GM18517 (cell line): Measurements from ENCODE around the gene ZEB1.
"Not testable (repeated sequence)": the region's sequence is repeated elsewhere in the genome, so short reads cannot be mapped to it uniquely, and the experiment has no call there.

Experiments
- ATAC-seq: cut with Tn5 transposase; IDR thresholded peaks from one replicate; pipeline ENCODE4 v1.9.1; 2021; ENCODE audit warnings: mild to moderate bottlenecking, moderate library complexity; ENCODE audit not compliant: unreplicated experiment

Gene ZEB1

GRCh38 chr10:31419394-31420063, 100.5 kb downstream of the ZEB1 start:
- ATAC-seq, result no peak

- ATAC-seq, result no peak
Measured at GRCh38 chr10:31421322-31421721, 102.3 kb downstream of the ZEB1 start.

- no peak for ATAC-seq
Measured at GRCh38 chr10:31422634-31423033, 103.6 kb downstream of the ZEB1 start.

GRCh38 chr10:31424473-31424872, 105.5 kb downstream of the ZEB1 start:
- no peak for ATAC-seq

DNA sequence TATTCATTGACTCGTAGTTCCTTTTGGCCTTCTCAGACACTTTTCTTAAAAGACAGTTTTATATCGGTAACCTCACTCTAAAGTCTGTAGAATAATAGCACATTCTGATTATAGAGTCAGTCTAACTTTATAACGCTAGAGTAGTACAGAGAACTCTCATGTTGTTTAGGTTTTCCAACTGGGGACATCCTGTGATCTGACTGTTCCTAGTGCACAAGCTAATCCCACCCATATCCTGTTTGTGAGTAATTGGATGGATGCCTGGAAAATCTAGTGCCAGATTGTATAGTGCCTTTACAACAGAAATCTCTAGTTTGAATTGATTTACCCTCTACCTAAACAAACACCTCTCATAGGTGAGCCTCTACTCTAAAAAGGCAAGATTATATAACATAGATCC, 107.4 kb downstream of the ZEB1 start:
- ATAC-seq, result no peak

GRCh38 chr10:31427334-31427733, 108.3 kb downstream of the ZEB1 start:
- ATAC-seq, result not testable (repeated sequence)

- ATAC-seq, result not testable (repeated sequence)
Measured at GRCh38 chr10:31428499-31428898, 109.5 kb downstream of the ZEB1 start.

GRCh38 chr10:31431021-31431420, 112.0 kb downstream of the ZEB1 start:
- ATAC-seq, result no peak

- ATAC-seq, result no peak
Measured at GRCh38 chr10:31437959-31438358, 118.9 kb downstream of the ZEB1 start.

GRCh38 chr10:31451766-31452165, 132.8 kb downstream of the ZEB1 start:
- ATAC-seq, result no peak

- no peak for ATAC-seq
Measured at GRCh38 chr10:31456468-31456867, 137.5 kb downstream of the ZEB1 start.

- no peak for ATAC-seq
Measured at GRCh38 chr10:31457858-31458257, 138.8 kb downstream of the ZEB1 start.

GRCh38 chr10:31458974-31459373, 140.0 kb downstream of the ZEB1 start:
- no peak for ATAC-seq

DNA sequence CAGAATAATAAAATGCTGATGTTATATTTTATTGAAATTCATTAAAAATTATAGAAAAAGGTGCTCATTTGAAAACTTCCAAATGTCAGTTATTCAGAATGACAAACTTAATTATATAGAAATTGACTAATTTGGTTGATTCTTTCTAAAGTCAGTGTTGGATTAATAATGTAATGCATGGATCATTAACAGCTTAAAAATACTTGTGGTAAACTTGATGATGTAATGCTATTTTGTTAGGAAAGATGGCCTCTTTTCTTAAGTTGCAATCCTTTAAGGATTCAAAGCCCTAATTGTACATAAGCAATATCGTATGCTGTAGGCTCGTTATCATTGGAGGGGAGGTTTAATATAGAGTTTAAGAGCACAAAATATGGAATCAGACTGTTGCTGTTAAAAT, 141.2 kb downstream of the ZEB1 start:
- no peak for ATAC-seq

DNA sequence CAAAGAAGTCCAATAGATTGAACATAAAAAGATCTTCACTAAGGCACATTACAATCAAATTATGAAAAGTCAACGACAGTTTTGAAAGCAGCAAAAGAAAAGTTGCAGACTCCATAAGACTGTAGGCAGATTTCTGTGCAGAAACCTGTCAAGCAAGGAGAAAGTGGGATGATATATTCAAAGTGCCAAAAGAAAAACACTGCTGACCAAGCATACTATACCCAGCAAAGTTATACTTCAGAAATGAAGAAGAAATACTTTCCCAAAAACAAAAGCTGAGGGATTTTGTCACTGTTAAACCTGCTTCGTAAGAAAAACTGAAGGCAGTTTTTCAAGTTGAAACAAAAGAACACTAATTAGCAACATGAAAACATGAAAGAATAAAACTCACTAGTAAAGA, 145.5 kb downstream of the ZEB1 start:
- no peak for ATAC-seq

DNA sequence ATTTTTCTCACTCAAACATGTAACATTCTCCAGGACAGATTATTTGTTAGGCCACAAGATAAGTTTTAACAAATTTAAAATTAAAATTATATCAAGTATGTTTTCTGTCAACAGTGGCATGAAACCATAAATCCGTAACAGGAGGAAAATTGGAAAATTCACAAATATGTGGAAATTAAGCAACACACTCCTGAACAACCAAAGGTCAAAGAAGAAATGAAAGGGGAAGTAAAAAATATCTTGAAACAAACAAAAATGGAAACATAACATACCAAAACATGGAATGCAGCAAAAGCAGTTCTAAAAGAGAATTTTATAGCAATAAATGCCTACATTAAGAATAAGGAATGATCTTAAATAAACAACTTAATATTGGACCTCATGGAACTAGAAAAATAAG, 147.3 kb downstream of the ZEB1 start:
- ATAC-seq, result no peak

DNA sequence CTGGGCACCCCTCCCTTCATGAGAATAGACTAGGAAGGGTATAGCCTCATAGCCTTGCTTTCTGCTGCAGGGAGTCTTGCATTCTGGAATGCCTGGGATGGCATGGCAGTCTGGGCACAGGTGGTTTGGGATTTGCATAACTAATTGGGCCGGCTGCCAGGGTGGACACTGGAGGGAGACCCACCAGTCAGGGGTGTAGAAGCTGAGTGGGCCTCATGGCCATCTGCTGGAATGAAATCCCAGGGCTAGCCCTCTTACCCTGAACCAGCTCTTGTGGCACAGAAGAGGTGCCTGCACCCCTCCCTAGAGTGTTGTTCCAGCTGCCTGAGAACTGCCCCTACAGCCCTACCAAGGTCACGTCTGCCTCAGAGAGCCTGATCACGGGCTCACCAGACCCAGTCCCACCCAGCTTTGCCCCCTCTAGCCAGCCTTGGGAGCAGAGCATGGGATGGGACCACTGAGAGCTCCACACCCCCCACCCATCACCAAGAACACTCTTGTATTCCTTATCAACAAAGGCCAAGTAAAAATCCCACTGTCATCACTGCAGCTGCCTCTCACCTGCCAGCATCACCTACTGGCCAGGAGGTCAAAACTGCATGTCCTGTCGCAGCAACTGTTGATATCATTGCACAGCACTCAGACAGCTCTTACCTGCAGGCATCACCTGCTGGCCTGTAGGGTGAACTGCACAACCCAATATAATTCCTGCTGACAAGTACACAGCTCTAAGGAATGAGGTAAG, 148.9 kb downstream of the ZEB1 start:
- ATAC-seq, result no peak

GRCh38 chr10:31468536-31468859, 149.5 kb downstream of the ZEB1 start:
- ATAC-seq, result no peak

DNA sequence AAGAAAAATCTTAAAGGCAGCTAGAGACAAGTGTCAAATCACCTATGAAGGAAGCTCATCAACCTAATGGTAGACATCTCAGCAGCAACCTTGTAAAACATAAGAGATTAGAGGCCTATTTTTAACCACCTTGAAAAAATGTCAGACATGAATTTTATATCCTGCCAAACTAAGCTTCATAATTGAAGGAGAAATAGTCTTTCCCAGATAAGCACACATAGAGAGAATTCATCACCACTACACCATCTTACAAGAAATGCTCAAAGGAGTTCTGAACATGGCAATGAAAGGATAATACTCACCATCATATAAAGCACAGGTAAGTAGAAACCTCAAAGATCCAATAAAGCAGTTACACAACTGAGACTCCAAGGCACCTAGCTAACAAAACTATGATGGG, 156.5 kb downstream of the ZEB1 start:
- ATAC-seq, result no peak

DNA sequence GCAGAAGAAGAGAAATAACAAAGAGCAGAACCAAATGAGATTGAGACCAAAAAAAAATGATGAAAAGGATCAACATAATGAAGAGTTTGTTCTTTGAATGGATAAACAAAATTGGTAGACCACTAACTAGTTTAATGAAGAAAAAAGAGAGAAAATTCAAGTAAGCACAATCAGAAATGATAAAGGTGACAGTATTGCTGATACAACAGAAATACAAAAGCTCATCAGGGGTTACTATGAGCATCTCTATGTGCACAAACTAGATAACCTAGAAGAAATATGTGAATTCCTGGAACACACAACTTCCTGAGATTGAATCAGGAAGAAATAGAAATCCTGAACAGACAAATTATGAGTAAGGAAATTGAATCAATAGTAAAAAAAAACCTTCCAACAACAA, 157.1 kb downstream of the ZEB1 start:
- ATAC-seq, result no peak

- ATAC-seq, result no peak
Measured at GRCh38 chr10:31477584-31477983, 158.6 kb downstream of the ZEB1 start.

DNA sequence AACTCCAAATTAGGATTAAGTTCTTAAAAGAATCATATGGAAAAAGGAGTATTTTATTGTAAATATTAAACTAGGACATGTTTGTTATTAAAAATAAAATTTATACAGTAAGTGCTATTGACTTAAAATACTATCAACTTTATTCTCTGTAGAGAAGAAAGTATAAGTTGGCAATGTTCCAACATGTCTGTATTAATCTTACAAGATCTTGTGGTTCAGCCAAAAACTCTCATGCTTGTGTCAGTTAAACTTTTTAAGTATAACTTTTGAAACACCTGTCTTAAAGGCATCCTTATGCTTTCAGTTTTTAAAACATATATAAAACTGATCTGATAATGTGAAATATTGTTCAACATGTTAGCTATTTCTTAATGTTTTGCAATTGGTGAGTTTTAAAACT, 160.7 kb downstream of the ZEB1 start:
- no peak for ATAC-seq

GRCh38 chr10:31483546-31483945, 164.5 kb downstream of the ZEB1 start:
- ATAC-seq, result no peak
